ENCODE measurements around the gene TCF19.

TCF19 gene

DNA sequence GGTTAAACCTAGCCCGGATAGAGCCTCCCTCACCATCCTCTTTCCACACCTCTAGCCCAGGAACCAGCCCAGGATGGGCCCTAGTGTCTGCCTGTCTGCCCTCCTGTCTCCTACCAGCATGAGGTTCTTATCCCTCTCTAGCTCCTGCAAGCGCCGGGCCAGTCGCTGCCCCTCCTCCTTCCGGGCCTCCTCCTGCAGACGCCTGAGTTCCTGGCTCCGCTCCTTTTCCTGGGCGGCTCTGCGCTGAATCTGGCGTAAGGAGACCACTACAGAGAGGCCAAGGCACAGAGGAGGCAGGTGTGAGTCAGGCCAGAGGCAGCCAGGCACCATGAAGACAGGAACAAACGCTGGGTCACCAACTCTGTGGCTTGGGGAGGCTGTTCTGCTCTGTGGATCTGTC lies 15.2 kb upstream of the TCF19 start:
- Histone ChIP-seq H3K27ac (ENCODE audit: insufficient read depth, low read length, poor library complexity, severe bottlenecking) (no peak overlapping the region), H3K9me3 (ENCODE audit: control insufficient read depth, low read length) (no peaks in the 10 kb centered on the region), H3K4me3 (ENCODE audit: insufficient read depth, low read depth, low read length, poor library complexity, severe bottlenecking) (no peak overlapping the region), H3K36me3 (ENCODE audit: control insufficient read depth, insufficient read depth, low read length) (peaks cover 5% of the 10 kb centered on the region), H3K27me3 (replicated peaks; ENCODE audit: control insufficient read depth, insufficient read depth, low read length, poor library complexity, severe bottlenecking) (no peaks in the 10 kb centered on the region), H3K4me1 (ENCODE audit: control insufficient read depth, insufficient read depth, low read length, poor library complexity, severe bottlenecking) (no peaks in the 10 kb centered on the region)
- no peak for DNase-seq

DNA sequence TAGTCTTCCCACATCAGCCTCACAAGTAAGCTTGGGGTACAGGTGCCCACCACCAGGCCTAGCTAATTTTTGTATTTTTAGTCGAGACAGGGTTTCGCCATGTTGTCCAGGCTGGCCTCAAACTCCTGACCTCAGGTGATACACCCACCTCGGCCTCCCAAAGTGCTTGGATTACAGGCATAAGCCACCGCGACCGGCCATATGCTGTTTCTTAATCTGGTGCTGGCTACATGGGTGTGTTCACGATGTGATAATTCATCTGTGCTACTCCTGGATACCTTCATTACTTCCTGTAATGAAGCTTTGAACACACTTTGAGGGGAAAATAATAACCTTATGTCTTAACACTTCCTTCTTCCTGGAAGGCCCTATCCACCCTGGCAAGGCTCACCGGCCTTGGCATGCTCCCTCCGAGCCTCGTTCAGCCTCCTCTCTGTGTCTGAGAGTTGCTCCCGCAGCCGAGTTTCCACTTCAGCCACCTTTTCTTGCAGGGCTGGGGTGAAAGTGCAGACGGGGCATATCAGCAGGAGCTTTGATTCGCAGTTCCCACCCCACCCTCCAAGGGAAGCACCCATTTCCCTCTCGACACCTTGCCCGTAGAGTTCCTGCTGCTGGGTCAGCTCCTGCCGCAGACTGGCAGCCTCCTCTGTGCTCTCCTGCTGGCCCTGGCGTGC lies 14.0 kb upstream of the TCF19 start:
- no peaks in the 10 kb centered on the region for H3K4me1 ChIP-seq (ENCODE audit: control insufficient read depth, insufficient read depth, low read length, poor library complexity, severe bottlenecking)
- DNase-seq, result no peak
- H3K27ac ChIP-seq (ENCODE audit: insufficient read depth, low read length, poor library complexity, severe bottlenecking), result no peak overlapping the region
- H3K4me3 ChIP-seq (ENCODE audit: insufficient read depth, low read depth, low read length, poor library complexity, severe bottlenecking), result no peak overlapping the region
- H3K9me3 ChIP-seq (ENCODE audit: control insufficient read depth, low read length), result no peaks in the 10 kb centered on the region
- H3K36me3 ChIP-seq (ENCODE audit: control insufficient read depth, insufficient read depth, low read length), result peaks cover 5% of the 10 kb centered on the region
- H3K27me3 ChIP-seq (replicated peaks; ENCODE audit: control insufficient read depth, insufficient read depth, low read length, poor library complexity, severe bottlenecking), result no peaks in the 10 kb centered on the region

DNA sequence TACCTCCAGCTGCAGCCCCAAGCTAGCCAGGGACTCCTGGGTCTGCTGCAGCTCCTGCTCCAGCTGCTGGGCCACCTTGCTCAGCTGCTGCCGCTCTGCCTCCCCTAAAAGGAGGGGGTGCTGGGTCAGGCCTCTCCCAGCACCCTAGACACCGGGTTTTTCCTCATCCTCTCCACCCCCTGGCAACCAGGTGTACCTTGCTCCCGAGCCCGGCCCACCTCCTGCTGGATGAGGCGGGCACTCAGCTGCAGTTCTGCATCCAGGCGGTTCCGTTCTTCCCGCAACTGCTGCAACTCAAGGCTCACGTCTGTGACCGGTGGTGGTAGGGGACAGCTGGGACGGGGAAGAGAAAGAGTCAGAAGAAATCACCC lies 13.4 kb upstream of the TCF19 start:
- DNase-seq, result no peak
- no peaks in the 10 kb centered on the region for H3K9me3 ChIP-seq (ENCODE audit: control insufficient read depth, low read length)
- H3K27ac ChIP-seq (ENCODE audit: insufficient read depth, low read length, poor library complexity, severe bottlenecking), result no peak overlapping the region
- H3K36me3 ChIP-seq (ENCODE audit: control insufficient read depth, insufficient read depth, low read length), result peaks cover 5% of the 10 kb centered on the region
- no peak overlapping the region for H3K4me3 ChIP-seq (ENCODE audit: insufficient read depth, low read depth, low read length, poor library complexity, severe bottlenecking)
- H3K4me1 ChIP-seq (ENCODE audit: control insufficient read depth, insufficient read depth, low read length, poor library complexity, severe bottlenecking), result no peaks in the 10 kb centered on the region
- no peaks in the 10 kb centered on the region for H3K27me3 ChIP-seq (replicated peaks; ENCODE audit: control insufficient read depth, insufficient read depth, low read length, poor library complexity, severe bottlenecking)

DNA sequence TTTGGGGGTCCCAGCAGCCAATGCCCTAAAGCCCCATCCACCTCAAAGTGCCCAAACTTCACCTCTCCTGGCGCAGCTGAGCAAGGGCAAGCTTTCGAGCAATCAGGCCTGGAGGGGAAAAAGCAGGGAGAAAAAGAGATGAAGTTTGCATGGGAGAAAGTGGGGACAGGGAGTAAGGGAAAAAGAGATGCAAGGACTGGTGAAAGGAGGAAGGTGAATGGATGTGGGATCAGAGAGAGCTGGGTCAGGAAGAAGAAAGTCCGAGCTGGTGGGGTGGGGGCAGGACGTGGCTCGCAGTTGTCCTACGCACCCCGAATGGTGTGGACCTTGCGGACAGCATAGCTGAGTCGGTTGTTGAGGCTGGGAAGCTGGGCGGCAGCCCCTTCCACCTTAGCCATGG lies 13.0 kb upstream of the TCF19 start:
- no peaks in the 10 kb centered on the region for H3K9me3 ChIP-seq (ENCODE audit: control insufficient read depth, low read length)
- H3K36me3 ChIP-seq (ENCODE audit: control insufficient read depth, insufficient read depth, low read length), result peaks cover 5% of the 10 kb centered on the region
- H3K27me3 ChIP-seq (replicated peaks; ENCODE audit: control insufficient read depth, insufficient read depth, low read length, poor library complexity, severe bottlenecking), result no peaks in the 10 kb centered on the region
- no peak overlapping the region for H3K4me3 ChIP-seq (ENCODE audit: insufficient read depth, low read depth, low read length, poor library complexity, severe bottlenecking)
- no peak for DNase-seq
- no peak overlapping the region for H3K27ac ChIP-seq (ENCODE audit: insufficient read depth, low read length, poor library complexity, severe bottlenecking)
- no peaks in the 10 kb centered on the region for H3K4me1 ChIP-seq (ENCODE audit: control insufficient read depth, insufficient read depth, low read length, poor library complexity, severe bottlenecking)

DNA sequence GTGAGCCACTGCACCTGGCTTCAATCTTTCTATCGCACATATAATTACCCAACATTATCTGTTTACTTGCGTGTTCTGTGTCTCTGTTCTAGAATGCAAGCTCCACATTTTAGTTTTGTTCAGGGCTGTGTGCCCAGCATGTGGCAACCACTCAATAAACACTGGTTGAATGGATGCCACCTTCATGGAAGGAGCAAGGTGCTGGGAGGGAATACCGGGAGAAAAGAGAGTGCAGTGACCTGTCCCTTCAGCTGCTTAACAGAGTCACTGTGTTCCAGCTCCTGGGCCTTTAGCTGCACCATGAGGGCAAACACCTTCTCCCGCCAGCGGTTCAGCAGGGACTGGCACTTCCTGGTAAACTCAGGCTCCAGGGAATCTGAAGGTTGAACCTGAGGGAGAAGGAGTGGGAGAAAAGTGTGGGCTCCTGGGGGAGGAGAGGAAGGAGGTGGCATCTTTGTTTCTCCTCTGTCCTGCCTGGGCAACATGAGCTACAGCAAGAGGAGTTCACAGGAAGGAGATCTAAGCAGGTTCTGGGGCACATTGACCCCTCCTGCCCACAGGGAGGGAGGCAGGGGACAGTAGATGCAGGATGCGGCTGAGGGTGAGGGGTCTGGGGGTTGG lies 8.5 kb upstream of the TCF19 start:
- Histone ChIP-seq H3K9me3 (ENCODE audit: control insufficient read depth, low read length) (no peaks in the 10 kb centered on the region), H3K27me3 (replicated peaks; ENCODE audit: control insufficient read depth, insufficient read depth, low read length, poor library complexity, severe bottlenecking) (no peaks in the 10 kb centered on the region), H3K4me3 (ENCODE audit: insufficient read depth, low read depth, low read length, poor library complexity, severe bottlenecking) (no peak overlapping the region), H3K36me3 (ENCODE audit: control insufficient read depth, insufficient read depth, low read length) (no peaks in the 10 kb centered on the region), H3K27ac (ENCODE audit: insufficient read depth, low read length, poor library complexity, severe bottlenecking) (no peak overlapping the region), H3K4me1 (ENCODE audit: control insufficient read depth, insufficient read depth, low read length, poor library complexity, severe bottlenecking) (no peaks in the 10 kb centered on the region)
- no peak for DNase-seq

DNA sequence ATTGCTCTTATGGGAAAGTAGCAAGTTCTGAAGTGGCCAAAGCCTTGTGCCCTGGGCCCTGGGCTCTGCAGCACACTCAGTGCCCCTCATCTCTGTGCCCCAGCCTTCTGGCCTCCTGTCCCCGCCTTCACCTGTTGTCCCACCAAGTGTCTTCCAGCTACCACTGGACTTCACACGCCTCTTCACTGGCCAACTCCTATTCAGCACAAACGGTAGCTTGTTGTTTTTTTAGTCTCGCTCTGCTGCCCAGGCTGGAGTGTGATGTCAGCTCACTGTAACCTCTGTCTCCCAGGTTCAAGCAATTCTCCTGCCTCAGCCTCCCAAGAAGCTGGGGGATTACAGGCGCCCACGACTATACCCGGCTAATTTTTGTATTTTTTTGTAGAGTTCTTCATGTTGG lies 5.6 kb upstream of the TCF19 start:
- no peak for DNase-seq
- Histone ChIP-seq H3K4me1 (ENCODE audit: control insufficient read depth, insufficient read depth, low read length, poor library complexity, severe bottlenecking) (no peaks in the 10 kb centered on the region), H3K27ac (ENCODE audit: insufficient read depth, low read length, poor library complexity, severe bottlenecking) (no peak overlapping the region), H3K36me3 (ENCODE audit: control insufficient read depth, insufficient read depth, low read length) (no peaks in the 10 kb centered on the region), H3K9me3 (ENCODE audit: control insufficient read depth, low read length) (no peaks in the 10 kb centered on the region), H3K27me3 (replicated peaks; ENCODE audit: control insufficient read depth, insufficient read depth, low read length, poor library complexity, severe bottlenecking) (no peaks in the 10 kb centered on the region), H3K4me3 (ENCODE audit: insufficient read depth, low read depth, low read length, poor library complexity, severe bottlenecking) (no peak overlapping the region)

DNA sequence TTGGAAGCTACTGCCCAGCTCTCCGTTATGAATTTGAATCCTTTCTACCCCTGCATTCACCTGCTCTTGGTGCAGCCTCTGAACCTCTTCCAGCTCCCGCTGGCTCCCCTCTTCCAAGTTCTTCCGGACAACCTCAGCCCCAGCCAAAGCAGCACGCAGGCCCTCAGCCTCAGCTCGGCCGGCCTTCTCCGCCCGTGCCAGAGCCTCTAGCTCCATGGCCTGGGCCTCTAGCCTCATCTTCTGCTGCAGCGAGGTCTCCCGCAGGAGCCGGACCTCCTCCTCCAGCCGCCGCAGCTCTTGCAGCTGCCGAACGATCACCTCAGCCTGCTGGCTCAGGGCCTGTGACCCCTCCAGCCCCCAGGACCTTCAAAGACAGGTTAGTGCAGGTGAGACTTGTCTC lies 4.0 kb upstream of the TCF19 start:
- Histone ChIP-seq H3K27me3 (replicated peaks; ENCODE audit: control insufficient read depth, insufficient read depth, low read length, poor library complexity, severe bottlenecking) (no peaks in the 10 kb centered on the region), H3K4me3 (ENCODE audit: insufficient read depth, low read depth, low read length, poor library complexity, severe bottlenecking) (no peak overlapping the region), H3K4me1 (ENCODE audit: control insufficient read depth, insufficient read depth, low read length, poor library complexity, severe bottlenecking) (peaks cover 6% of the 10 kb centered on the region), H3K9me3 (ENCODE audit: control insufficient read depth, low read length) (no peaks in the 10 kb centered on the region), H3K36me3 (ENCODE audit: control insufficient read depth, insufficient read depth, low read length) (no peaks in the 10 kb centered on the region), H3K27ac (ENCODE audit: insufficient read depth, low read length, poor library complexity, severe bottlenecking) (no peak overlapping the region)
- no peak for DNase-seq

DNA sequence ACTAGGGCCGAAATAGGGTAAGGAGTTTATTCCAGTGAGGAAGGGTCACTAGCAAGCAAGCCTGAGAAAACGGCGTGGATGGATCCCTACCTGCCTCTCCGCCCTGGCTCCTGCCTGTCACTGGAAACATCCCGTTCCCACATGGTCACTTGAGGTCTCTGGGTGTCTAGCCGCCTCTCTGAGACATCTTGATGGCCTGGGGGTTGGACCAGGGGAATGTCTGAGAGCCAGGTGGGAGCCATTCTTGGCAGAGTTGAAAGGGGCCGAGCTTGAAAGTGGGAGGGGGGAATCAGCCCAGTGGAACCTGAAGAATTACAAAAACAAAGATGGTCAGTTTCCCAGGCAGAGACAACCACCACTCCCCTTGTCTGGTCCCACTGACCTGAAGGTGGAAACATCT lies 1.7 kb upstream of the TCF19 start:
- no peaks in the 10 kb centered on the region for H3K36me3 ChIP-seq (ENCODE audit: control insufficient read depth, insufficient read depth, low read length)
- H3K27ac ChIP-seq (ENCODE audit: insufficient read depth, low read length, poor library complexity, severe bottlenecking), result no peak overlapping the region
- H3K9me3 ChIP-seq (ENCODE audit: control insufficient read depth, low read length), result no peaks in the 10 kb centered on the region
- H3K4me3 ChIP-seq (ENCODE audit: insufficient read depth, low read depth, low read length, poor library complexity, severe bottlenecking), result no peak overlapping the region
- peaks cover 11% of the 10 kb centered on the region for H3K4me1 ChIP-seq (ENCODE audit: control insufficient read depth, insufficient read depth, low read length, poor library complexity, severe bottlenecking)
- no peaks in the 10 kb centered on the region for H3K27me3 ChIP-seq (replicated peaks; ENCODE audit: control insufficient read depth, insufficient read depth, low read length, poor library complexity, severe bottlenecking)
- no peak for DNase-seq

DNA sequence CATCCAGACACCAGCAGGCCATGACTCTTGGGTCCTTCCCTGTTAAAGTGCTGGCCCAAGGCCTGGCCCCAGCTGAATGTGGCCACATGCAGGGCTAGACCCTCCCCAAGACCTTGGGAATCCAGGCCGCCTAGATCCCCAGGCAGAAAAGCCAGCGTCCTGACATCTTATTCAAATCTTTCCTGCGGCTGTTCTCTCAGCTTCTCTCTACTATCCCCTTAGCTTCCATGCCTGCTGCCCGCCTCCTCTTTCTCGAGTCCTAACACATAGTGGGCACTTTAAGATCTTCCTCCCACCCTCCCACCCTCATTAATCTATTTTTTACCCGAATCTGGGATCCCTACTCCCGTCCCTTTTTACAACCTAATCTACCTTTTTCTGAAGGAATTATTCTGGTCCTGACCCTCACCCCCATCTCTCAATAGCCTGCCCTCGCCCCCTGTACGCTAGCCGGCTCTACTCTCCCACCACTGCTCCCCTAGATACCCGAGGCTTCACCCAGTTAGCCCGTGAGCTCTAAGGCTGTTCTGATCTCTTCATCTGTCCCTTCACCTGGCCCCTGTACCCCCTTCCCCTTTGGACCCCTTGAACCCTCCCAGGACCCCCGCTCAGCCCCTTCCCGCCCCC lies 763 bp upstream of the TCF19 start, which contains the start of gene CCHCR1:
TSS of gene CCHCR1 (minus strand) at position 290 of the 627 bp plus-strand sequence. CDS start at position 88, 202 bp downstream.
- H3K4me1 ChIP-seq (ENCODE audit: control insufficient read depth, insufficient read depth, low read length, poor library complexity, severe bottlenecking), result peaks cover 11% of the 10 kb centered on the region
- H3K9me3 ChIP-seq (ENCODE audit: control insufficient read depth, low read length), result no peaks in the 10 kb centered on the region
- peak within 1 kb of the TSS; percentile 70 for H3K4me3 ChIP-seq (ENCODE audit: insufficient read depth, low read depth, low read length, poor library complexity, severe bottlenecking)
- peak within 1 kb of the TSS; percentile 62 for H3K27ac ChIP-seq (ENCODE audit: insufficient read depth, low read length, poor library complexity, severe bottlenecking)
- H3K27me3 ChIP-seq (replicated peaks; ENCODE audit: control insufficient read depth, insufficient read depth, low read length, poor library complexity, severe bottlenecking), result no peaks in the 10 kb centered on the region
- H3K36me3 ChIP-seq (ENCODE audit: control insufficient read depth, insufficient read depth, low read length), result no peaks in the 10 kb centered on the region
- DNase-seq, result no peak
